ENCODE data around the gene MYOZ3. TPM values are rescaled to one million over a fixed set of nuclear protein-coding genes. Genes with fewer than 3 reads are reported as not detected.

The MYOZ3 gene
- total and polyA plus RNA-seq, 7 donors: 0.16 to 0.92 (median 0.55) TPM; not detected in 2

DNA sequence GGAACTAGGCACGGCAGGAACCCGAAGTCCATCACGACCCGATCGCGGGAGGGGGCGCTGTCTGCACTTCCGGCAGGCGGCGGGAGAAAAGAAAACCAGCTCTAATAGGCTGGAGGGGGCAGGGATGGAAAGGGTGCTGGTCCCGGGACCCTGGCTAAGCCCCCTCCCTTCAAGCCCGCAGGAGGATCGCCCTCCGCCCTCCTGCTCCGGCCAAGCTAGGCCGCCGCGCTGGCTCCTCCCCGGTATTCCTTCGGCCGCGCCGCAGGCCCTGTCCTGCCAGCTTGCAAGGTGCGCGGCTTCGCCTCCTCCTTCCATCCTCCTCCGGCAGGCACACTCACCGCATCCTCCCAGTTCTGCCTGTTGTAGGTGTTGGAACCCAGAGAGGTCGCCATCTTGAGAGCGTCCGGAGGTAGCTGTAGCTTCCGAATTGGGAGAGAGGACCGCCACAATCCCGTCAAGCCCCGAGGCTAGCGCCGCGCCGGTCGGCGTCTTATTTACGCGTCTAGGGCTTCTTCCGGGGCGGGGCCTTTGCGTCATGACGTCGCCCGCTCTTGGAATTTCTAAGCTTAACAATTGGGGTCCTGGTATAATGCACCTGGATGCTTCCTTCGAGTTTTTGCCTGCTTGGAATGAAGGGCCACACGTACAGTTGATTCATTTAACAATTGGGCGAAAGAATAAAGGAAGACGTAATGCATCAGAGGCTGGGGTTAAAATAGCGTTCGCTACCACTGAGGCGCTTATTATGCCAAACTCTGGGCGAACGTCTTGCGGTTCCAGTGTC lies 39.7 kb downstream of the MYOZ3 start, which contains the start of gene RBM22:
RBM22 (minus strand) TSS at position 469 of the 784 bp plus-strand sequence; CDS start at position 392, 77 bp downstream.
- Histone ChIP-seq H3K36me3 (peaks cover 25 to 36% (median 27%) of the 10 kb centered on the region in 4 donors), H3K4me1 (peaks cover 0 to 22% (median 16%) of the 10 kb centered on the region in 4 donors), H3K27ac (peak within 1 kb of the TSS; percentile 94 to 98 (median 96)), H3K4me3 (peak within 1 kb of the TSS; percentile 75 to 96 (median 92)), H3K9me3 (no peaks in the 10 kb centered on the region), H3K27me3 (no peaks in the 10 kb centered on the region)
- peak; percentile 86 to 93 (median 91) for TF ChIP-seq POLR2AphosphoS5 (IDR thresholded peaks at IDR 0.05)
- TF ChIP-seq, protein P1, sequence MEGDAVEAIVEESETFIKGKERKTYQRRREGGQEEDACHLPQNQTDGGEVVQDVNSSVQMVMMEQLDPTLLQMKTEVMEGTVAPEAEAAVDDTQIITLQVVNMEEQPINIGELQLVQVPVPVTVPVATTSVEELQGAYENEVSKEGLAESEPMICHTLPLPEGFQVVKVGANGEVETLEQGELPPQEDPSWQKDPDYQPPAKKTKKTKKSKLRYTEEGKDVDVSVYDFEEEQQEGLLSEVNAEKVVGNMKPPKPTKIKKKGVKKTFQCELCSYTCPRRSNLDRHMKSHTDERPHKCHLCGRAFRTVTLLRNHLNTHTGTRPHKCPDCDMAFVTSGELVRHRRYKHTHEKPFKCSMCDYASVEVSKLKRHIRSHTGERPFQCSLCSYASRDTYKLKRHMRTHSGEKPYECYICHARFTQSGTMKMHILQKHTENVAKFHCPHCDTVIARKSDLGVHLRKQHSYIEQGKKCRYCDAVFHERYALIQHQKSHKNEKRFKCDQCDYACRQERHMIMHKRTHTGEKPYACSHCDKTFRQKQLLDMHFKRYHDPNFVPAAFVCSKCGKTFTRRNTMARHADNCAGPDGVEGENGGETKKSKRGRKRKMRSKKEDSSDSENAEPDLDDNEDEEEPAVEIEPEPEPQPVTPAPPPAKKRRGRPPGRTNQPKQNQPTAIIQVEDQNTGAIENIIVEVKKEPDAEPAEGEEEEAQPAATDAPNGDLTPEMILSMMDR (IDR thresholded peaks at IDR 0.05): peak; percentile 52 to 73 (median 63)
- peak in 1 of 4 donors; percentile 18 for TF ChIP-seq EP300 (IDR thresholded peaks at IDR 0.05)
- TF ChIP-seq POLR2A (IDR thresholded peaks at IDR 0.05): peak; percentile 56 to 60
- DNase-seq: peak; percentile 96
- 0 to 1% methylated on average over 59 of the region's 59 CpGs for WGBS, 2 donors
- intact Hi-C loops (cut with DNase I): loop anchor here (2.0 to 5.0 kb wide), 4 partner anchors 43 to 146 kb away; partner anchors contain the start of genes DCTN4, IRGM and SMIM3

DNA sequence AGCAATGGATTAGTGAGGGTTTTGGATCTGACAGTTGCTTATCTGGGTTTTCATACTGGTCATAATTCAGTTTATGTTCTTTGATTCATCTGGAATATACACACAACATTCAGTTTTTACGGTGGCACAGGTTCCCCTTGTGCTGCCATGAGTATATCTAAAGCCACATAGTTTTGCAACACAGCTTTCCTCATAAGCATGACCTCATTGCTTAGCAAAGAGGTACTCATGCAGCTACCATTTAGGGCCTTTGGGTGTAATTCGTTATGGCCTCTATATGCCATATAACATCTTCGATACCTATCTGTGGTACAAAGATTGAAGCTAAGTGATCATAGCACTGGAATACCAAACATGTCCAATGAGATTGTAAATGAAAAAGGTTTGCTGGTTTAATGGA lies 42.7 kb downstream of the MYOZ3 start:
- no peaks in the 10 kb centered on the region for H3K27me3 ChIP-seq
- whole genome bisulfite sequencing, 2 donors: 19 to 67% methylated on average over 3 of the region's 3 CpGs
- no peak for DNase-seq
- peaks cover 0 to 19% (median 15%) of the 10 kb centered on the region in 4 donors for H3K4me1 ChIP-seq
- peaks cover 0 to 16% (median 4%) of the 10 kb centered on the region in 4 donors for H3K36me3 ChIP-seq
- no peak overlapping the region for H3K4me3 ChIP-seq
- intact Hi-C loops (cut with DNase I): loop anchor here (5.0 kb wide), 1 partner anchor 46 kb away; no protein-coding TSS in a partner anchor
- no peaks in the 10 kb centered on the region for H3K9me3 ChIP-seq
- TF ChIP-seq POLR2AphosphoS5 (IDR thresholded peaks at IDR 0.05) (no peak), POLR2A (IDR thresholded peaks at IDR 0.05) (no peak), EP300 (IDR thresholded peaks at IDR 0.05) (no peak)
- TF ChIP-seq, protein P1 (IDR thresholded peaks at IDR 0.05): no peak
- H3K27ac ChIP-seq: no peak overlapping the region

DNA sequence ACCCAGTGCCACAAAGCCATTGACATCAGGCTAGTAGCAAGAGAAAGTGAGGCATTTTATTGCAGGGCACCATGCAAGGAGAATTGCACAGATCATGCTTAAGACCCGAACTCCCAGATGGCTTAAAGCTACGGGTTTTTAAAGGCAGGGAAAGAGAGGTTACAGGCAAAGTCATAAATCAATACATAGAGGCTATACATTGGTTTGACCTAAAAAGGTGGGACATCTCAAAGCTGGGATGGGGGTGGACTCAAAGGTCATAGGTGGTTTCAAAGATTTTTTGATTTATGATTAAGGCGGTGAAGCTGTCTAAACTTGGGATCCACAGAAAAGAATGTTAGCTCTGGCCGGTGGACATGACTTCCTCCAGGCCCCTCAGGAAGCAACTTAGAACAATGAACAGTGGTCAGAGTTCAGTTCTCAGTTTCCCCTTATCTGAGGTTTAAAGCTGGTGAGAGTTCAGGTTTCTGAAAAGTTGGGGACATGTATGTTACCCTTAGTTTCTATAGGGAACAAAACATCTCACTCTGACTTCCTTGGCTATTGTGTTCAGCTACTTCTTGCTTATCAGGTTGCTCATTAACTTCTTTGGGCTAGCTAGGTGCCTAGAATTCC lies 45.8 kb downstream of the MYOZ3 start:
- Histone ChIP-seq H3K4me3 (no peak overlapping the region), H3K4me1 (no peaks in the 10 kb centered on the region), H3K9me3 (no peaks in the 10 kb centered on the region), H3K36me3 (peaks cover 0 to 41% (median 16%) of the 10 kb centered on the region in 4 donors), H3K27me3 (no peaks in the 10 kb centered on the region), H3K27ac (no peak overlapping the region)
- intact Hi-C loops (cut with DNase I): no loop called here
- WGBS, 2 donors: 61 to 70% methylated on average over 4 of the region's 4 CpGs
- no peak for TF ChIP-seq POLR2AphosphoS5 (IDR thresholded peaks at IDR 0.05)
- no peak for TF ChIP-seq POLR2A (IDR thresholded peaks at IDR 0.05)
- no peak for TF ChIP-seq EP300 (IDR thresholded peaks at IDR 0.05)
- TF ChIP-seq, protein P1 (IDR thresholded peaks at IDR 0.05): no peak
- no peak for DNase-seq

DNA sequence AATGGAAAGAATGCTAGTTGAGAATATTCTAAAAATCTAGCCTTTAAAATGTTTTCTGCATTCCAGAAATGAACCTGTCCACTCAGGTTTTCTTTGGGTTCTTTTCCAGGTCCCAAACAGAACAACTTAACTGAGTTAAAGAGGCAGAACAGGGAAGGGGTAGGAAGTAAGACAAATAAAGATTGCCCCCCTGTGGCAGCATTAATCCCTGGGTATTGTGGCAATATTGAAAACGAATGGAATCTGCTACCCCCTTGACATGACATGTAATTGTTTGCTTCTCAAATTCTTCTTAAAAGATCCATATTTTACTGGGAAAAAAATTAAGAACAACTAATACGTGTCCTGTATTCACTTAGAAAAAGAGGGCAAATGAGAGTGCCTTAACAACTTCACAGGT lies 49.1 kb downstream of the MYOZ3 start:
- Histone ChIP-seq H3K36me3 (peaks cover 8 to 74% (median 38%) of the 10 kb centered on the region in 4 donors), H3K27ac (no peak overlapping the region), H3K4me3 (no peak overlapping the region), H3K9me3 (no peaks in the 10 kb centered on the region), H3K4me1 (no peaks in the 10 kb centered on the region), H3K27me3 (no peaks in the 10 kb centered on the region)
- 65% methylated on average over 2 of the region's 2 CpGs for WGBS, 2 donors
- DNase-seq: no peak
- TF ChIP-seq, protein P1 (IDR thresholded peaks at IDR 0.05): no peak
- TF ChIP-seq POLR2A (IDR thresholded peaks at IDR 0.05): no peak
- intact Hi-C loops (cut with DNase I): no loop called here

All from sigmoid colon (tissue), 7 donors.